ENCODE results near the gene NAP1L4. TPM values are rescaled to one million over a fixed set of nuclear protein-coding genes. Genes with fewer than 3 reads are reported as not detected.

NAP1L4 gene
- polyA plus RNA-seq, 1 of the 3 experiments (the other 2 are of a cell fraction): 104 TPM

DNA sequence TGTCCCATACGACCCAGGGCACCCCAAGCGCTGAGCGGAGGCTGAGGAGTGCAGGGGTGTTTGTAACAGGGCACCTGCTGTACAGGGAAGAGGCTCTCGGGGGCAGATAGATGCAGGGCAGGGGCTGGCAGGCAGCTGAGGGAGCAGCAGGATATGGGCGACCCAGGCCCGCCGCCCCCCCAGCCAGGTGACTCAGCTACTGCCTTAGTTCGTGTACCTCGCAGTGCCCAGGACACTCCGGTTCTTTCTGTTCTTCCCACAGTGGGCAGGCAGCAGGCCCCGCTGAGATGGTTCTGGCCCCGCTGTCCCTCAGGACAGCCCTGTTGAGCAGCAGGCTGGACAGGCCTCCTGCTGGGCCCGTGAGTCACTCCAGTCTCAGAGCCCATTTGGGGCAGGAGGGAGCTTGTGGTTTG is 79.1 kb downstream of the NAP1L4 start:
- H3K9ac ChIP-seq: peak overlapping the region; percentile 21; the same call in 1 of the 2 replicates
- no peaks in the 10 kb centered on the region for H3K79me2 ChIP-seq (ENCODE audit: insufficient read depth)
- no peaks in the 10 kb centered on the region for H3K9me3 ChIP-seq
- CTCF ChIA-PET: interaction anchor here (0.6 to 2.2 kb wide), 6 partner anchors 10 to 380 kb away, joined by 3 to 10 read pairs (median 3); no protein-coding TSS in a partner anchor
- WGBS (ENCODE audit: low lambda C conversion rate): 73% methylated on average over 8 of the region's 13 CpGs
- TF ChIP-seq MXI1 (IDR thresholded peaks at IDR 0.05; ENCODE audit: low read depth, low read length): no peak
- TF ChIP-seq GABPA (IDR thresholded peaks at IDR 0.05; ENCODE audit: low read depth): no peak
- TF ChIP-seq NFIC (IDR thresholded peaks at IDR 0.05; ENCODE audit: borderline replicate concordance): no peak
- TF ChIP-seq, protein P1, sequence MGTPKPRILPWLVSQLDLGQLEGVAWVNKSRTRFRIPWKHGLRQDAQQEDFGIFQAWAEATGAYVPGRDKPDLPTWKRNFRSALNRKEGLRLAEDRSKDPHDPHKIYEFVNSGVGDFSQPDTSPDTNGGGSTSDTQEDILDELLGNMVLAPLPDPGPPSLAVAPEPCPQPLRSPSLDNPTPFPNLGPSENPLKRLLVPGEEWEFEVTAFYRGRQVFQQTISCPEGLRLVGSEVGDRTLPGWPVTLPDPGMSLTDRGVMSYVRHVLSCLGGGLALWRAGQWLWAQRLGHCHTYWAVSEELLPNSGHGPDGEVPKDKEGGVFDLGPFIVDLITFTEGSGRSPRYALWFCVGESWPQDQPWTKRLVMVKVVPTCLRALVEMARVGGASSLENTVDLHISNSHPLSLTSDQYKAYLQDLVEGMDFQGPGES (IDR thresholded peaks at IDR 0.05; ENCODE audit: low read depth, low read length): no peak
- no peak for TF ChIP-seq YY1 (IDR thresholded peaks at IDR 0.05; ENCODE audit: low read depth)
- TF ChIP-seq RCOR1 (IDR thresholded peaks at IDR 0.05; ENCODE audit: low read length): no peak
- H3K4me2 ChIP-seq: peak overlapping the region; percentile 76
- peaks cover 17 to 25% of the 10 kb centered on the region in 2 experiments; a peak in 3 of 4 replicates for H3K4me1 ChIP-seq (ENCODE audit: control insufficient read depth in 1 of 2, insufficient read depth in 2 of 2, low read depth in 1 of 2, low read length in 1 of 2)
- no peaks in the 10 kb centered on the region for H3K27me3 ChIP-seq (ENCODE audit: insufficient read depth)
- H3F3A ChIP-seq (replicated peaks; ENCODE audit: insufficient read depth): no peaks in the 10 kb centered on the region
- H4K20me1 ChIP-seq (ENCODE audit: insufficient read depth): no peaks in the 10 kb centered on the region
- H3K9me2 ChIP-seq: no peaks in the 10 kb centered on the region
- H3K4me3 ChIP-seq (ENCODE audit: low read depth in 2 of 2, low read length in 1 of 2): no peak overlapping the region
- POLR2A ChIA-PET: no interaction called here
- no peak overlapping the region for H2AFZ ChIP-seq (ENCODE audit: low read depth)
- H3K36me3 ChIP-seq (replicated peaks in 1 of 2; ENCODE audit: control insufficient read depth in 1 of 2, insufficient read depth in 2 of 2, low read length in 1 of 2): no peaks in the 10 kb centered on the region
- H3K27ac ChIP-seq (ENCODE audit: low read depth in 2 of 2, low read length in 1 of 2): peak overlapping the region in 1 of 2 experiments; percentile 55; a peak in 2 of 4 replicates
- DNase-seq: peak; percentile 45

- 60% methylated on average over 1 of the region's 5 CpGs for WGBS (ENCODE audit: low lambda C conversion rate)
- Histone ChIP-seq H3K4me3 (ENCODE audit: low read depth in 2 of 2, low read length in 1 of 2) (no peak overlapping the region), H3K4me2 (peak overlapping the region; percentile 76), H3K27me3 (ENCODE audit: insufficient read depth) (no peaks in the 10 kb centered on the region), H3K9ac (0 out of 2 replicates have a peak overlapping the region, but pooled peaks have one; percentile 21), H3K4me1 (ENCODE audit: control insufficient read depth in 1 of 2, insufficient read depth in 2 of 2, low read depth in 1 of 2, low read length in 1 of 2) (peaks cover 17 to 25% of the 10 kb centered on the region in 2 experiments; a peak in 3 of 4 replicates), H2AFZ (ENCODE audit: low read depth) (no peak overlapping the region), H3F3A (replicated peaks; ENCODE audit: insufficient read depth) (no peaks in the 10 kb centered on the region), H3K9me2 (no peaks in the 10 kb centered on the region), H3K27ac (ENCODE audit: low read depth in 2 of 2, low read length in 1 of 2) (peak overlapping the region in 1 of 2 experiments; percentile 55; a peak in 1 of 4 replicates), H3K9me3 (no peaks in the 10 kb centered on the region), H3K79me2 (ENCODE audit: insufficient read depth) (no peaks in the 10 kb centered on the region), H4K20me1 (ENCODE audit: insufficient read depth) (no peaks in the 10 kb centered on the region), H3K36me3 (replicated peaks in 1 of 2; ENCODE audit: control insufficient read depth in 1 of 2, insufficient read depth in 2 of 2, low read length in 1 of 2) (no peaks in the 10 kb centered on the region)
- POLR2A ChIA-PET: no interaction called here
- peak; percentile 67 for DNase-seq
- TF ChIP-seq TCF12 (IDR thresholded peaks at IDR 0.05): peak; percentile 49
- no peak for TF ChIP-seq RFX5 (IDR thresholded peaks at IDR 0.05; ENCODE audit: low read length)
- TF ChIP-seq NFIC (IDR thresholded peaks at IDR 0.05; ENCODE audit: borderline replicate concordance): 0 out of 2 replicates have a peak, but pooled peaks have one; percentile 14
- no peak for TF ChIP-seq MXI1 (IDR thresholded peaks at IDR 0.05; ENCODE audit: low read depth, low read length)
- peak; percentile 92 for TF ChIP-seq FOSL2 (IDR thresholded peaks at IDR 0.05; ENCODE audit: borderline replicate concordance, low read depth)
- TF ChIP-seq, protein P2, sequence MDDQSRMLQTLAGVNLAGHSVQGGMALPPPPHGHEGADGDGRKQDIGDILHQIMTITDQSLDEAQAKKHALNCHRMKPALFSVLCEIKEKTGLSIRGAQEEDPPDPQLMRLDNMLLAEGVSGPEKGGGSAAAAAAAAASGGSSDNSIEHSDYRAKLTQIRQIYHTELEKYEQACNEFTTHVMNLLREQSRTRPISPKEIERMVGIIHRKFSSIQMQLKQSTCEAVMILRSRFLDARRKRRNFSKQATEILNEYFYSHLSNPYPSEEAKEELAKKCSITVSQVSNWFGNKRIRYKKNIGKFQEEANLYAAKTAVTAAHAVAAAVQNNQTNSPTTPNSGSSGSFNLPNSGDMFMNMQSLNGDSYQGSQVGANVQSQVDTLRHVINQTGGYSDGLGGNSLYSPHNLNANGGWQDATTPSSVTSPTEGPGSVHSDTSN (IDR thresholded peaks at IDR 0.05): no peak
- TF ChIP-seq MAX (IDR thresholded peaks at IDR 0.05; ENCODE audit: low read depth): no peak
- TF ChIP-seq YY1 (IDR thresholded peaks at IDR 0.05; ENCODE audit: low read depth): no peak
- no peak for TF ChIP-seq REST (IDR thresholded peaks at IDR 0.05; ENCODE audit: low read depth, low read length)
- TF ChIP-seq JUND (IDR thresholded peaks at IDR 0.05): peak; percentile 80; the same call in 1 of the 2 replicates
- CTCF ChIA-PET: interaction anchor here (0.6 to 2.2 kb wide), 6 partner anchors 9 to 381 kb away, joined by 3 to 10 read pairs (median 5); no protein-coding TSS in a partner anchor
Observed at GRCh38 chr11:2912498-2912897, 79.6 kb downstream of the NAP1L4 start.

Measured in SK-N-SH (cell line).